Panc1 (cell line): ENCODE results near the gene ASPSCR1. TPM values are rescaled to one million over a fixed set of nuclear protein-coding genes. Genes with fewer than 3 reads are reported as not detected.
A peak's percentile ranks its signal among the peaks of the same experiment; 100 is the strongest.

Experiments
- ATAC-seq: fragments of 200-7000 bp; cut with Tn5 transposase; 2 replicates; pipeline ENCODE4 v1.9.1; 2020; ENCODE audit warnings: mild to moderate bottlenecking, moderate library complexity
- BruUV-seq: library from RNA; stranded (reverse); fragments of 400-500 nt; replicated peaks from 2 replicates; lab custom pipeline; 2021; lab: Mats Ljungman, UMichigan
- CTCF ChIA-PET: fragments of 300-600 bp; sonication (Branson Sonifier 250); formaldehyde crosslinking; loops from one replicate; lab custom pipeline; 2022; ENCODE audit warnings: antibody characterized with exemption; lab: Charles Lee
- POLR2A ChIA-PET: fragments of 300-600 bp; sonication (Branson Sonifier 250); formaldehyde crosslinking; loops from one replicate; lab custom pipeline; 2022; ENCODE audit warnings: antibody characterized with exemption; lab: Charles Lee
- DNase-seq: peaks from one replicate; pipeline ENCODE4 v3.0.0-alpha.2; 2010; ENCODE audit warnings: low read depth, low spot score
- H3K27ac ChIP-seq: 2 replicates; pipeline ENCODE4 v1.5.1; 2011; ENCODE audit warnings: mild to moderate bottlenecking, low read length, inconsistent platforms
- H3K27me3 ChIP-seq: fragments of 200-500 bp; sonication (Bioruptor generic); 2 replicates; pipeline ENCODE4 v1.6.0; 2014; ENCODE audit warnings: low read length, inconsistent platforms; ENCODE audit not compliant: control insufficient read depth, insufficient read depth
- H3K36me3 ChIP-seq: fragments of 200-500 bp; sonication (Bioruptor generic); 2 replicates; pipeline ENCODE4 v1.5.1; 2014; ENCODE audit warnings: inconsistent platforms, mild to moderate bottlenecking, low read length, moderate library complexity; ENCODE audit not compliant: control insufficient read depth, insufficient read depth
- H3K4me1 ChIP-seq: 2 replicates; pipeline ENCODE4 v1.5.1; 2011; ENCODE audit warnings: inconsistent platforms, mild to moderate bottlenecking, low read length, moderate library complexity; ENCODE audit not compliant: control insufficient read depth, insufficient read depth
- H3K4me3 ChIP-seq, 2 experiments: 2 replicates each; pipeline ENCODE4 v1.5.1; 2011 to 2012; ENCODE audit warnings: low read depth in 2 of 2, low read length in 2 of 2, mild to moderate bottlenecking in 2 of 2, inconsistent platforms in 1 of 2, moderate library complexity in 1 of 2
- H3K9me3 ChIP-seq: fragments of 200-500 bp; sonication (Bioruptor generic); 2 replicates; pipeline ENCODE4 v1.5.1; 2014; ENCODE audit warnings: low read depth, mild to moderate bottlenecking, inconsistent platforms, low read length, moderate library complexity; ENCODE audit not compliant: control insufficient read depth, insufficient read depth
- POLR2AphosphoS5 ChIP-seq: IDR thresholded peaks from 2 replicates; pipeline ENCODE4 v1.6.1; 2012; ENCODE audit warnings: mild to moderate bottlenecking, low read depth, low read length, moderate library complexity
- SIN3A ChIP-seq: IDR thresholded peaks from 2 replicates; pipeline ENCODE4 v1.6.1; 2012; ENCODE audit warnings: low read depth, mild to moderate bottlenecking, low read length, moderate library complexity, borderline replicate concordance; ENCODE audit not compliant: insufficient read depth
- TCF7L2 ChIP-seq: IDR thresholded peaks from 2 replicates; pipeline ENCODE4 v1.6.1; 2011; ENCODE audit warnings: mild to moderate bottlenecking, low read depth, low read length, inconsistent platforms
- in situ Hi-C: cut with HindIII; loops from 2 replicates; pipeline ENCODE4 v1.10.0; 2016; ENCODE audit warnings: low sequenced_read_pairs, low pct_unique_long_range_greater_than_20kb
- intact Hi-C: fragments of 100-400 bp; cut with micrococcal nuclease; formaldehyde crosslinking; loops from one replicate; pipeline ENCODE4 v1.10.0; 2022; ENCODE audit not compliant: unreplicated experiment
- total RNA-seq: library from RNA; stranded (reverse); gene quantifications from one replicate; pipeline ENCODE4 v1.2.1, GENCODE V29; 2021; ENCODE audit not compliant: unreplicated experiment
- TF ChIP-seq, protein P1 (sequence below): fragments of 450-650 bp; IDR thresholded peaks from 2 replicates; pipeline ENCODE4 v1.5.1; 2017; ENCODE audit warnings: mild to moderate bottlenecking
- TF ChIP-seq, protein P2 (sequence below), 2 experiments: IDR thresholded peaks; 2 replicates each; pipeline ENCODE4 v1.6.1; 2011 to 2012; ENCODE audit warnings: low read depth in 2 of 2, control low read depth in 1 of 2, low read length in 1 of 2, mild to moderate bottlenecking in 1 of 2, moderate library complexity in 1 of 2; ENCODE audit not compliant: insufficient read depth in 1 of 2

The ASPSCR1 gene
- total RNA-seq, 1 experiment from 2014 or later: 64.7 TPM

DNA sequence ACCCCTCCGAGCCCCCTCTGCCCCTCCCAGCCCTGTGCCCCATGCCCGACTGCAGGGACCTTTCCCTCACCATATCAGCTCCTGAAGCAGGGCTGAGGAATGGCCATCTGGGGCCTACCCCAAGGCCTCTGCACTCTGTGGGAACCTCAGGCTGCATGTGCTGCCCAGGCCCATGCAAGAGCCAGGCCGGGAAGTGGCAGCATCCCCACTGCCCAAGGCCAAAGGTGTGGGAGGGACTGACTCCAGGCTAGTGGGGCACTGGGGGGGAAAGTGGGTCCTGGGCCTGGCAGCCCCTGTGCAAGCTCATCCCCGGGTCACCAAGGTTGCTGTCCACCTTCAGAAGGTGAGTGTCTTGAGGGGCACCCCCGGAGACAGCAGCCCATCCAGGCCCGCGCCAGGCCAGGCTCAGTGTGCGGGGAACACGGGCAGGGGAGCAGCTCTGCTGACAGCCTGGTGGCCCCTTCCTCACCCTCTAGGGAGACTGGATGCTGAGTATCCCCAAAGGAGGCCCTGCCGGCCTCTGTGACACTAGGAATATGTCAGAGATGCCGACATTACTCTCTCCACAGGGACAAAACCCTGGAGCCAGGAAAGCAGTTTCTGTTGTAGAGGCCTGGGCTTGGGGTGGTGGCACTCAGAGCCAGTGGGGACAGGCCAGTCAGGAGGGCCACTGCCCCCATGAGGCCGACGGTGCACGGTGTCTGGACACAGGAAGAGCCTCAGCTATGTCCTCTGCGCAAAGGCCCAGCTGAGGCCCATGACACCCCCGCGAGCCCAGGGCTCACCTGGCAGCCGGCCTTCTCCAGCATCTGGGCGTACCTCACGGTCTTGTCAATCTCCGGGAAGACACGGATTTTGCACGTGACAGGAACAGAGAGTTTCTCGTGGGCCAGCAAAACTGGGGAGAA, 84.9 kb downstream of the ASPSCR1 start:
- no peak for DNase-seq
- Histone ChIP-seq H3K27ac (no peak overlapping the region), H3K4me3 (no peak overlapping the region), H3K27me3 (no peaks in the 10 kb centered on the region), H3K9me3 (no peaks in the 10 kb centered on the region), H3K4me1 (peaks cover 26% of the 10 kb centered on the region), H3K36me3 (peaks cover 3% of the 10 kb centered on the region; the same call in 1 of the 2 replicates)
- CTCF ChIA-PET: no interaction called here
- TF ChIP-seq TCF7L2 (no peak), POLR2AphosphoS5 (no peak), SIN3A (no peak)
- TF ChIP-seq, protein P1, sequence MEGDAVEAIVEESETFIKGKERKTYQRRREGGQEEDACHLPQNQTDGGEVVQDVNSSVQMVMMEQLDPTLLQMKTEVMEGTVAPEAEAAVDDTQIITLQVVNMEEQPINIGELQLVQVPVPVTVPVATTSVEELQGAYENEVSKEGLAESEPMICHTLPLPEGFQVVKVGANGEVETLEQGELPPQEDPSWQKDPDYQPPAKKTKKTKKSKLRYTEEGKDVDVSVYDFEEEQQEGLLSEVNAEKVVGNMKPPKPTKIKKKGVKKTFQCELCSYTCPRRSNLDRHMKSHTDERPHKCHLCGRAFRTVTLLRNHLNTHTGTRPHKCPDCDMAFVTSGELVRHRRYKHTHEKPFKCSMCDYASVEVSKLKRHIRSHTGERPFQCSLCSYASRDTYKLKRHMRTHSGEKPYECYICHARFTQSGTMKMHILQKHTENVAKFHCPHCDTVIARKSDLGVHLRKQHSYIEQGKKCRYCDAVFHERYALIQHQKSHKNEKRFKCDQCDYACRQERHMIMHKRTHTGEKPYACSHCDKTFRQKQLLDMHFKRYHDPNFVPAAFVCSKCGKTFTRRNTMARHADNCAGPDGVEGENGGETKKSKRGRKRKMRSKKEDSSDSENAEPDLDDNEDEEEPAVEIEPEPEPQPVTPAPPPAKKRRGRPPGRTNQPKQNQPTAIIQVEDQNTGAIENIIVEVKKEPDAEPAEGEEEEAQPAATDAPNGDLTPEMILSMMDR: no peak
- TF ChIP-seq, protein P2, sequence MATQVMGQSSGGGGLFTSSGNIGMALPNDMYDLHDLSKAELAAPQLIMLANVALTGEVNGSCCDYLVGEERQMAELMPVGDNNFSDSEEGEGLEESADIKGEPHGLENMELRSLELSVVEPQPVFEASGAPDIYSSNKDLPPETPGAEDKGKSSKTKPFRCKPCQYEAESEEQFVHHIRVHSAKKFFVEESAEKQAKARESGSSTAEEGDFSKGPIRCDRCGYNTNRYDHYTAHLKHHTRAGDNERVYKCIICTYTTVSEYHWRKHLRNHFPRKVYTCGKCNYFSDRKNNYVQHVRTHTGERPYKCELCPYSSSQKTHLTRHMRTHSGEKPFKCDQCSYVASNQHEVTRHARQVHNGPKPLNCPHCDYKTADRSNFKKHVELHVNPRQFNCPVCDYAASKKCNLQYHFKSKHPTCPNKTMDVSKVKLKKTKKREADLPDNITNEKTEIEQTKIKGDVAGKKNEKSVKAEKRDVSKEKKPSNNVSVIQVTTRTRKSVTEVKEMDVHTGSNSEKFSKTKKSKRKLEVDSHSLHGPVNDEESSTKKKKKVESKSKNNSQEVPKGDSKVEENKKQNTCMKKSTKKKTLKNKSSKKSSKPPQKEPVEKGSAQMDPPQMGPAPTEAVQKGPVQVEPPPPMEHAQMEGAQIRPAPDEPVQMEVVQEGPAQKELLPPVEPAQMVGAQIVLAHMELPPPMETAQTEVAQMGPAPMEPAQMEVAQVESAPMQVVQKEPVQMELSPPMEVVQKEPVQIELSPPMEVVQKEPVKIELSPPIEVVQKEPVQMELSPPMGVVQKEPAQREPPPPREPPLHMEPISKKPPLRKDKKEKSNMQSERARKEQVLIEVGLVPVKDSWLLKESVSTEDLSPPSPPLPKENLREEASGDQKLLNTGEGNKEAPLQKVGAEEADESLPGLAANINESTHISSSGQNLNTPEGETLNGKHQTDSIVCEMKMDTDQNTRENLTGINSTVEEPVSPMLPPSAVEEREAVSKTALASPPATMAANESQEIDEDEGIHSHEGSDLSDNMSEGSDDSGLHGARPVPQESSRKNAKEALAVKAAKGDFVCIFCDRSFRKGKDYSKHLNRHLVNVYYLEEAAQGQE (IDR thresholded peaks at IDR 0.05; ENCODE audit: insufficient read depth in 1 of 2, low read depth in 2 of 2, low read length in 1 of 2): no peak
- ATAC-seq: peak; percentile 21; the same call in 1 of the 2 replicates
- BruUV-seq: no TSS peak
- POLR2A ChIA-PET: no interaction called here
- intact Hi-C loops: no loop called here
- in situ Hi-C loops: no loop called here

GRCh38 chr17:82062984-82063368, 85.5 kb downstream of the ASPSCR1 start:
- BruUV-seq: no TSS peak
- H3K4me3 ChIP-seq: no peak overlapping the region
- ChIA-PET CTCF (no interaction called here), POLR2A (no interaction called here)
- H3K4me1 ChIP-seq: peaks cover 19% of the 10 kb centered on the region
- peaks cover 3% of the 10 kb centered on the region; the same call in 1 of the 2 replicates for H3K36me3 ChIP-seq
- DNase-seq (no peak), ATAC-seq (no peak)
- in situ Hi-C loops (no loop called here), intact Hi-C loops (no loop called here)
- TF ChIP-seq, protein P1: no peak
- no peak for TF ChIP-seq SIN3A
- TF ChIP-seq POLR2AphosphoS5: no peak
- TF ChIP-seq, protein P2 (IDR thresholded peaks at IDR 0.05; ENCODE audit: insufficient read depth in 1 of 2, low read depth in 2 of 2, low read length in 1 of 2): no peak
- no peak for TF ChIP-seq TCF7L2
- no peak overlapping the region for H3K27ac ChIP-seq
- no peaks in the 10 kb centered on the region for H3K9me3 ChIP-seq
- H3K27me3 ChIP-seq: no peaks in the 10 kb centered on the region
